Omental fat pad (tissue), 4 donors: Measurements from ENCODE around the gene RNGTT. TPM values are rescaled to one million over a fixed set of nuclear protein-coding genes. Genes with fewer than 3 reads are reported as not detected.

Experiments
- ATAC-seq: fragments of 150-250 bp; one replicate; pipeline ENCODE4 v1.9.1; 2016; ENCODE audit warnings: mild to moderate bottlenecking, moderate library complexity; ENCODE audit not compliant: low FRiP score
- DNase-seq: peaks from one replicate; pipeline ENCODE4 v3.0.0-alpha.2; 2019; ENCODE audit warnings: low spot score
- total RNA-seq, 4 donors: library from RNA; depleted of rRNA; stranded (reverse); fragments of >200 nt; gene quantifications; one replicate each; pipeline ENCODE4 v1.1.0, GENCODE V29; 2016
- TF ChIP-seq, protein P1 (sequence below), 3 donors: fragments of 450-650 bp; IDR thresholded peaks; one replicate each; pipeline ENCODE4 v1.5.1; 2016 to 2017; ENCODE audit warnings: antibody characterized with exemption in 3 of 3, mild to moderate bottlenecking in 3 of 3, moderate library complexity in 2 of 3

The RNGTT gene
- total RNA-seq, result 10 to 100 TPM; 12.6 to 21.7 (median 17.7) TPM

DNA sequence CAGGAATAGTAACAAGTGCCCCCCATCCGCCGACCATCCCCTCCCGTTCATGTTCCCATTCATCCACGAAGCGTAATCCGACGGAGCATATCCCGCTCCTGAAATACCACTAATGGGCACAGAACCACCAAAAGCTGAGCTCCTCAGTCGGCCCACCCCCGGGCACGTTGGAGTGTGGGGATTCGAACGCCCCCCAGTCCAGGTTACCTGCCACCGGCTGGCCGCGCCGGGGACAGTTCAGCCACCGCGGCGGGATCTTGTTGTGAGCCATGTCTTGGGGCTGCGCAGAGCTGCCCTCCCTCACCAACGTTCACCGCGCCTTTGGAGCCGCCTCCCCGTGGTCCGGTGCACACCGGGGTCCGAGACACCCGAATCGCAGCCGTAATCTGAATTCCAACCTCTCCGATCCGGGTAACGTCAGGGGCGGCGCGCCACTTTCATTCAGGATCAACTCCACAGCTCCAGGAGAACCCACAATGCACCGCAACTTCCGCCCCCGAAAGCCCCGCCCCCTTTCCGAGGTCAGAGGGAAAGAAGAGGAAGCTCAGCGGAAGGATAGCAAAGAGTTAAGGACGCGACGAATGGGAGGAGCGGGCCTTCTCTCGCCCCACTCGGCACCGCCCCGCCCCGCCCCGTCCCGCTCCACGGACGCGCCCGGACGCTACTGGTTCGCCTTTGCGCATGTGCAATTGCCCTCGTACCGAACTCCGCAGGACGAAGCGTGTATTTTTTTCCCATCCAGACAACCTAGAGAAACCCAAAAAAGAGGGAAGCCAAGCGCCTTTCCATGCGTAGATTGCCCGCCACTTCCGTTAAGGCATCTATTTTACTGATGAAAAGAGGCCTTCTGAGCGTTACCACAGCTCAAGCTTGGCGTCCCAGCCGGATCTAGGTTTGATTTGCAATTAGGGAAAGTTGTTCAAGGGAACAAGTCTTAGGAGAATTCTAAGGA, at the start of gene RNGTT:
Gene RNGTT, minus strand, starts transcription at position 480 of the 952 bp plus-strand sequence. Its CDS starts 209 bp downstream, at position 271.
- ATAC-seq (peak; percentile 100), DNase-seq (peak; percentile 97)
- TF ChIP-seq, protein P1, sequence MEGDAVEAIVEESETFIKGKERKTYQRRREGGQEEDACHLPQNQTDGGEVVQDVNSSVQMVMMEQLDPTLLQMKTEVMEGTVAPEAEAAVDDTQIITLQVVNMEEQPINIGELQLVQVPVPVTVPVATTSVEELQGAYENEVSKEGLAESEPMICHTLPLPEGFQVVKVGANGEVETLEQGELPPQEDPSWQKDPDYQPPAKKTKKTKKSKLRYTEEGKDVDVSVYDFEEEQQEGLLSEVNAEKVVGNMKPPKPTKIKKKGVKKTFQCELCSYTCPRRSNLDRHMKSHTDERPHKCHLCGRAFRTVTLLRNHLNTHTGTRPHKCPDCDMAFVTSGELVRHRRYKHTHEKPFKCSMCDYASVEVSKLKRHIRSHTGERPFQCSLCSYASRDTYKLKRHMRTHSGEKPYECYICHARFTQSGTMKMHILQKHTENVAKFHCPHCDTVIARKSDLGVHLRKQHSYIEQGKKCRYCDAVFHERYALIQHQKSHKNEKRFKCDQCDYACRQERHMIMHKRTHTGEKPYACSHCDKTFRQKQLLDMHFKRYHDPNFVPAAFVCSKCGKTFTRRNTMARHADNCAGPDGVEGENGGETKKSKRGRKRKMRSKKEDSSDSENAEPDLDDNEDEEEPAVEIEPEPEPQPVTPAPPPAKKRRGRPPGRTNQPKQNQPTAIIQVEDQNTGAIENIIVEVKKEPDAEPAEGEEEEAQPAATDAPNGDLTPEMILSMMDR (IDR thresholded peaks at IDR 0.05), result no peak

DNA sequence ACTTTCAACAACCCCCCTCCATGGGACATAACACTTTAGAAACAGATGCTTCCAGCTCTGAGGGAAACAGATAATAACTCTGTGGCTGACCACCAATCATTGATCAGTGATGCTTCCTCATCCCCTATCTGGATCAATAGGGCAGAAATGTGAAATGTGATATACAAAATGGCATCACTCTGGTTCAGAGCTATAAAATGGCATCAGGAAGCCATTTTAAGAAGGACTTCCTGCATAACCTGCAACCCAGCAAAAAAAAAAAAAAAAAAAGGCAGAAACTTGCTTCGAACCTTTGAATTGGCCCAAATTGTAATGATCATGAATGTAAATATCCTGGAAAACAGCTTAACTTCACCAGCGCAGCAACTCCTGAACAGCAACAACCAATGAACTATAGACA, 48.0 kb upstream of the RNGTT start:
- no peak for ATAC-seq
- no peak for DNase-seq
- TF ChIP-seq, protein P1 (IDR thresholded peaks at IDR 0.05), result no peak

DNA sequence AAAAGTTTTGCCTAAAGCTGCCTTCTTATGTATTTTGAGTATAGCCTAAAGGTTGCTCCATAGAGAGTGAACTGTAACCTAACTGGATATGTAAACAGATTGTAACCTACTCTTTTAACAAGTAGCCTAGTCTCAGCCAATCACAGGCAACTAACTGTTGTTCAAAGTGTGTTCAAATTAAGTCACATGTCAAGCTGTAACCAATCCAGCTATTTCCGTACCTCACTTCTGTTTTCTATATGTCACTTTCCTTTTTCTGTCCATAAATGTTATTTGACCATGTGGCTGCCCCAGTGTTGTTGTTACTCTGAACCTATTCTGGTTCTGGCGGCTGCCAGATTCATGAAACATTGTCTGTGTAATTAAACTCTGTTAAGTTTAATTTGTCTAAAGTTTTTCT, 47.4 kb upstream of the RNGTT start:
- DNase-seq, result no peak
- TF ChIP-seq, protein P1 (IDR thresholded peaks at IDR 0.05), result no peak
- ATAC-seq, result no peak

DNA sequence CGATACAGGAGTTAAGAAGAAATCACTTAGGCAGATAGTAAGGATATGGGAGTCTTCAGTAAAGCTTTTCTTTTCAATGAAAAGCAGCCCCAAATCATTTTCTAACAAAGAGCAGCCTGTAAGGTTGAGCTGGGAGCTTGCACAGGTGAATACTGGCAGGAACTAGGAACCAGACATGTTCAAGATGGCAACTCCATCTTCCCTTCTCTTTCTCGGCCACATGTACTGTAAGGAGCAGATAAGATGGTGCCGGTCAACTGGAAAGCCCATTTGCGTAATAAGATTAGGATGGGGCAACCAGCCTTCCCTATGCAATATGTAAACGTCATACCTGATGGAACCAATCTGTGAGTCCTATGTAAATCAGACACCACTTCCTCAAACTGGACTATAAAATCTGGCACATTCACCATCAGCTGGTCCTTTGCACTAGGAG, 46.2 kb upstream of the RNGTT start:
- ATAC-seq, result no peak

DNA sequence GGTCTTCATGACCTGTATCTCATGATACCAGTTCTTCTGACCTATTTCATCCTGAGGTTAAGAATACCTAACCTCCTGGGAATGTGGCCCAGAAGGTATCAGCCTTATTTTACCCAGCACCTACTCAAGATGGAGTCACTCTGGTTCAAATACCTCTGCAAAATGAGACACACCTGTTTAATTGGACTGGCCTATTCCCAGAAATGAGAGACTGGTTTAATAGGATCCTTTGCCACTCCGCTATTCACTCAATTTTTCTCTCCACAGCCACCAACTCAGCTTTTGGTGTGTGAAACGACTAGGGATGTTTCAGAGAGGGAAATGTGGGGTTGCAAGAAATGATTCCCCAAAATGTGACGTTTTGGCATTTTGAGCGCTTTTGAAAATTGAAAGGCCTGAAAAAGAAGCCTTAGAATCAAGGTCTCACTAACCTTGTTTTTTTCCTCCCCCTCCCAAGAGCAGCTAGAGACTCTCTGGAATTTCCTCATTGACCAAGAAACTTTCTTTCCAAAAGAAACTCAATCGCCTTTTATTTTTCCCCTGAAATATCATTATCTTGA, 45.5 kb upstream of the RNGTT start:
- TF ChIP-seq, protein P1 (IDR thresholded peaks at IDR 0.05), result no peak
- ATAC-seq, result no peak
- no peak for DNase-seq

More for the DNA sequence above, 46.2 kb upstream of the RNGTT start:
- TF ChIP-seq, protein P1 (IDR thresholded peaks at IDR 0.05), result no peak
- DNase-seq, result no peak

DNA sequence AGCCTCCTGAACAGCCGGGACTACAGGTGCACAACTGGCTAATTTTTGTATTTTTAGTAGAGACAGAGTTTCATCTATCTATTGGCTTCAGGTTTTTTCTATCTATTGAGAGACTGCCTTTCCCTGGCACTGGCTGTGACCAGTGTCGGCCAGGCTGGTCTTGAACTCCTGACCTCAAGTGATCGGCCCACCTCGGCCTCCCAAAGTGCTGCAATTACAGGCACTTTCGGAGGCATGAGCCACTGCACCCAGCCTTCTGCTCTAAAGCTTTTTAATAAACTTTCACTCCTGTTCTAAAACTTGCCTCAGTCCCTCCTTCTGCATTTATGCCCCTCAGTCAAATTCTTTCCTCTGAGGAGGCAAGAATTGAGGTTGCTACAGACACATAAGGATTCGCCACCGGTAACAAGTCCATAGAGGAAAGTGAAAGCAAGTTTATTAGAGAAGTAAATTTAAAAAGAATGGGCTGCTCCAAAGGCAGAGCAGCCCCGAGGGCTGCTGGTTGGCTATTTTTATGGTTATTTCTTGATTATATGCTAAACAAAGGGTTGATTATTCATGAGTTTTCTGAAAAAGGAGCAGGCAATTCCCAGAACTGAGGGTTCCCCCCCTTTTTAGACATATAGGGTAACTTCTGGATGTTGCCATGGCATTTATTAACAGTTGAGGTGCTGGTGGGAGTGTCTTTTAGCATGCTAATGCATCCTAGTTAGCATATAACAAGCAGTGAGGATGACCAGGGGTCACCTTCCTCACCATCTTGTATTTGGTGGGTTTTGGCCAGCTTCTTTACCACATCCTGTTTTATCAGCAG, 44.8 kb upstream of the RNGTT start:
- DNase-seq (no peak), ATAC-seq (no peak)
- TF ChIP-seq, protein P1 (IDR thresholded peaks at IDR 0.05), result no peak
